SK-MEL-5 (cell line): ENCODE results near the gene MT4. TPM values are rescaled to one million over a fixed set of nuclear protein-coding genes. Genes with fewer than 3 reads are reported as not detected.
A peak's percentile ranks its signal among the peaks of the same experiment; 100 is the strongest.

ENCODE experiments used
- DNase-seq: peaks from one replicate; pipeline ENCODE4 v3.0.0-alpha.2; 2016; ENCODE audit warnings: low read depth, low spot score
- in situ Hi-C: cut with HindIII; loops from 2 replicates; pipeline ENCODE4 v1.10.0; 2016; ENCODE audit warnings: low sequenced_read_pairs, high pct_unique_total_duplicates, low pct_unique_long_range_greater_than_20kb
- total RNA-seq: library from RNA; depleted of rRNA; stranded (reverse); fragments of >200 nt; shearing (Covaris generic); gene quantifications from 2 replicates; pipeline ENCODE4 v1.2.3, GENCODE V29; 2014

The MT4 gene
- total RNA-seq, 1 experiment from 2014 or later, result not detected

GRCh38 chr16:56589141-56590039 lies 24.5 kb downstream of the MT4 start, which contains the start of gene MT3:
TSS of gene MT3 (plus strand) at chr16:56589528. CDS start at chr16:56589591, 63 bp downstream.
- no peak for DNase-seq
- in situ Hi-C loops, result no loop called here

GRCh38 chr16:56591377-56592060 lies 26.6 kb downstream of the MT4 start:
- in situ Hi-C loops, result no loop called here
- no peak for DNase-seq

GRCh38 chr16:56593573-56594291 lies 28.9 kb downstream of the MT4 start:
- DNase-seq, result no peak
- in situ Hi-C loops, result no loop called here

GRCh38 chr16:56594292-56594619 lies 29.4 kb downstream of the MT4 start:
- in situ Hi-C loops, result no loop called here
- DNase-seq, result no peak

GRCh38 chr16:56600398-56600999 lies 35.6 kb downstream of the MT4 start:
- peak; percentile 79 for DNase-seq
- in situ Hi-C loops, result no loop called here

- in situ Hi-C loops, result no loop called here
- no peak for DNase-seq
These were observed 36.5 kb downstream of the MT4 start for GRCh38 chr16:56601325-56601724.

GRCh38 chr16:56603589-56603988 lies 38.7 kb downstream of the MT4 start:
- in situ Hi-C loops, result no loop called here
- peak; percentile 53 for DNase-seq

- in situ Hi-C loops, result no loop called here
- DNase-seq, result no peak
These were observed 40.1 kb downstream of the MT4 start for GRCh38 chr16:56604966-56605365.

GRCh38 chr16:56605475-56605874 lies 40.6 kb downstream of the MT4 start:
- DNase-seq, result no peak
- in situ Hi-C loops, result no loop called here

GRCh38 chr16:56606071-56606475 lies 41.2 kb downstream of the MT4 start:
- no peak for DNase-seq
- in situ Hi-C loops, result no loop called here

- in situ Hi-C loops, result no loop called here
- DNase-seq, result peak; percentile 22
These were observed 41.7 kb downstream of the MT4 start for GRCh38 chr16:56606476-56607108.

- in situ Hi-C loops, result no loop called here
- DNase-seq, result peak; percentile 22
These were observed 42.3 kb downstream of the MT4 start for GRCh38 chr16:56607109-56607618.

GRCh38 chr16:56607675-56608042 lies 42.8 kb downstream of the MT4 start:
- no peak for DNase-seq
- in situ Hi-C loops, result no loop called here

GRCh38 chr16:56608043-56608875 lies 43.4 kb downstream of the MT4 start, which contains the start of gene MT2A:
TSS of gene MT2A (plus strand) at chr16:56608584. CDS start at chr16:56608656, 72 bp downstream.
- DNase-seq, result peak; percentile 88
- in situ Hi-C loops, result no loop called here

- in situ Hi-C loops, result no loop called here
- DNase-seq, result no peak
These were observed 44.1 kb downstream of the MT4 start for GRCh38 chr16:56608876-56609462.

GRCh38 chr16:56609463-56609921 lies 44.6 kb downstream of the MT4 start:
- DNase-seq, result peak; percentile 73
- in situ Hi-C loops, result no loop called here
